ENCODE results near the gene PI3. TPM values are rescaled to one million over a fixed set of nuclear protein-coding genes. Genes with fewer than 3 reads are reported as not detected.

The PI3 gene
- total RNA-seq, 1 donor from 2014 or later: not detected

DNA sequence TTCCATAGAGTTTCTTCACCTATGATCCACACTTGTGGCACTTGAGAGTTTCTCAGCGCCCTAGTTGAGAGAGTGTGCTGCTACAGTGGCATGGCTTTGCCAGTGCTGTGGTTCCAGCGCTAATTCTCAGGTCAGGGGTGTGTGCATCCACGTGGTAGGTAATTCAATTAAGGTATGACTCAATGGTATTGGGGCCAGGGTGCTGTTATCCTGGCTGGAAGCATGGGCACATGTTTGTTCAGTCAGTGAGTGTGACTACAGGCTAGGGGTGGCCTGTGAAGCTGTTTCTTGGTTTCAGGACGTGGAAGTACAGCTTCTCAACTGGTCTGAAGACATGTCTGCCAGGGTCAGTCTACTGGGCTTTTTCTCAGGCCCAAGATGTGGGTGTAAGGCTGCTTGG, 43.4 kb downstream of the PI3 start:
- Mint-ChIP-seq H3K4me1 (ENCODE audit: unreplicated experiment) (no peaks in the 10 kb centered on the region), H3K4me3 (ENCODE audit: unreplicated experiment) (no peak overlapping the region), H3K27ac (ENCODE audit: unreplicated experiment) (no peak overlapping the region), H3K9me3 (ENCODE audit: unreplicated experiment) (no peaks in the 10 kb centered on the region), H3K36me3 (ENCODE audit: unreplicated experiment) (no peaks in the 10 kb centered on the region), H3K27me3 (ENCODE audit: unreplicated experiment) (peaks cover 21% of the 10 kb centered on the region)
- TF ChIP-seq, protein P1, sequence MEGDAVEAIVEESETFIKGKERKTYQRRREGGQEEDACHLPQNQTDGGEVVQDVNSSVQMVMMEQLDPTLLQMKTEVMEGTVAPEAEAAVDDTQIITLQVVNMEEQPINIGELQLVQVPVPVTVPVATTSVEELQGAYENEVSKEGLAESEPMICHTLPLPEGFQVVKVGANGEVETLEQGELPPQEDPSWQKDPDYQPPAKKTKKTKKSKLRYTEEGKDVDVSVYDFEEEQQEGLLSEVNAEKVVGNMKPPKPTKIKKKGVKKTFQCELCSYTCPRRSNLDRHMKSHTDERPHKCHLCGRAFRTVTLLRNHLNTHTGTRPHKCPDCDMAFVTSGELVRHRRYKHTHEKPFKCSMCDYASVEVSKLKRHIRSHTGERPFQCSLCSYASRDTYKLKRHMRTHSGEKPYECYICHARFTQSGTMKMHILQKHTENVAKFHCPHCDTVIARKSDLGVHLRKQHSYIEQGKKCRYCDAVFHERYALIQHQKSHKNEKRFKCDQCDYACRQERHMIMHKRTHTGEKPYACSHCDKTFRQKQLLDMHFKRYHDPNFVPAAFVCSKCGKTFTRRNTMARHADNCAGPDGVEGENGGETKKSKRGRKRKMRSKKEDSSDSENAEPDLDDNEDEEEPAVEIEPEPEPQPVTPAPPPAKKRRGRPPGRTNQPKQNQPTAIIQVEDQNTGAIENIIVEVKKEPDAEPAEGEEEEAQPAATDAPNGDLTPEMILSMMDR (IDR thresholded peaks at IDR 0.05): no peak
- no peak for DNase-seq (ENCODE audit: extremely low spot score, unreplicated experiment)

DNA sequence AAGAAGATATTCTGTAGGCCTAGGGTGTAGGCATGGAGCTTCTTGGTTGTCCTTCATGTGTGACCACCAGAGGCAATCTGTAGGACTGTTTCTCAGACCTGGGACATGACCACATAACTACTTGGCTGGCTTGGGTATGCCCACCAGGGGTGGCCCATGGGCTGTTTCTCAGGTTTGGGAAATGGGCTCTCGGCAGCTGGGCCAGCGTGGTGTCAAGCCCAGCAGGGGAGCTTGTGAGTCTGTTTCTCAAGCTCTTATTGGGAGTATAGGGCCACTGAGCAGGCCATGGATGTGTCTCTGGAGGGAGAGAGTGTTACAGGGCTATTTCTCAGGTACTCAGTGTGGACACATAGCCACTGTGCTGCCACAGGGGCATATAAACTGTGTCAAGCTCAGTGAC, 43.9 kb downstream of the PI3 start:
- no peak overlapping the region for H3K4me3 Mint-ChIP-seq (ENCODE audit: unreplicated experiment)
- no peaks in the 10 kb centered on the region for H3K9me3 Mint-ChIP-seq (ENCODE audit: unreplicated experiment)
- H3K36me3 Mint-ChIP-seq (ENCODE audit: unreplicated experiment): no peaks in the 10 kb centered on the region
- DNase-seq (ENCODE audit: extremely low spot score, unreplicated experiment): no peak
- TF ChIP-seq, protein P1 (IDR thresholded peaks at IDR 0.05): no peak
- H3K4me1 Mint-ChIP-seq (ENCODE audit: unreplicated experiment): no peaks in the 10 kb centered on the region
- H3K27me3 Mint-ChIP-seq (ENCODE audit: unreplicated experiment): peaks cover 16% of the 10 kb centered on the region
- no peak overlapping the region for H3K27ac Mint-ChIP-seq (ENCODE audit: unreplicated experiment)

DNA sequence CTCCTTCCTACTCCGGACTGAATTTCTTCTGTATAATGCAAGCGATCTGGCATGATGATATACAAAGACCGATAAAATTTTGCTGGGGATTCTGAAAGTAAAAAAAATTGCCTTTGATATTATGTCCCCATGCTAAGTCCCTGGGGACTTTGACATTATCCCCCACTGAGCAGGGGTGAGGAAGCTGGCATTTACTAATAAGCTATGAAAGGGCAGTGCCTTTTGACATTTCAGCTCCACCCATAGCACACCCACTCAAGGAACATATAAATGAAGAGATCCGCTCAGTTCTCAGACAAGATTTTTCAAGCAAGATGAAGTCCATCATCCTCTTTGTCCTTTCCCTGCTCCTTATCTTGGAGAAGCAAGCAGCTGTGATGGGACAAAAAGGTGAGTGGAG, 46.4 kb downstream of the PI3 start, which contains the start of gene SEMG2:
Gene SEMG2 (plus strand): TSS at position 298 of the 400 bp plus-strand sequence. CDS start 17 bp downstream, at position 315.
- Mint-ChIP-seq H3K27me3 (ENCODE audit: unreplicated experiment) (peaks cover 21% of the 10 kb centered on the region), H3K9me3 (ENCODE audit: unreplicated experiment) (no peaks in the 10 kb centered on the region), H3K4me1 (ENCODE audit: unreplicated experiment) (no peaks in the 10 kb centered on the region), H3K36me3 (ENCODE audit: unreplicated experiment) (no peaks in the 10 kb centered on the region), H3K4me3 (ENCODE audit: unreplicated experiment) (no peak within 1 kb of the TSS), H3K27ac (ENCODE audit: unreplicated experiment) (no peak within 1 kb of the TSS)
- TF ChIP-seq, protein P1 (IDR thresholded peaks at IDR 0.05): no peak
- no peak for DNase-seq (ENCODE audit: extremely low spot score, unreplicated experiment)

DNA sequence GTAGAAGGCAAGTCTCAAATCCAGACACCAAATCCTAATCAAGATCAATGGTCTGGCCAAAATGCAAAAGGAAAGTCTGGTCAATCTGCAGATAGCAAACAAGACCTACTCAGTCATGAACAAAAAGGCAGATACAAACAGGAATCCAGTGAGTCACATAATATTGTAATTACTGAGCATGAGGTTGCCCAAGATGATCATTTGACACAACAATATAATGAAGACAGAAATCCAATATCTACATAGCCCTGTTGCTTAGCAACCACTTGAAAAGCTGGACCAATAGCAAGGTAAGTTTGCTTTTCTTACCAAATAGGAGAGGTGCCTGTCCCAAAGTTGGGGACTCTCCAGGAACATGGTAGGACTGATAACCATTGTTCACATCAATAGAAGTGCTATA, 48.4 kb downstream of the PI3 start:
- H3K9me3 Mint-ChIP-seq (ENCODE audit: unreplicated experiment): no peaks in the 10 kb centered on the region
- TF ChIP-seq, protein P1 (IDR thresholded peaks at IDR 0.05): no peak
- no peak overlapping the region for H3K4me3 Mint-ChIP-seq (ENCODE audit: unreplicated experiment)
- H3K4me1 Mint-ChIP-seq (ENCODE audit: unreplicated experiment): no peaks in the 10 kb centered on the region
- H3K36me3 Mint-ChIP-seq (ENCODE audit: unreplicated experiment): no peaks in the 10 kb centered on the region
- no peak for DNase-seq (ENCODE audit: extremely low spot score, unreplicated experiment)
- H3K27me3 Mint-ChIP-seq (ENCODE audit: unreplicated experiment): peaks cover 37% of the 10 kb centered on the region
- H3K27ac Mint-ChIP-seq (ENCODE audit: unreplicated experiment): no peak overlapping the region

Other genes starting within 250 kb of the PI3 start
- 23.7 and 24.0 TPM in 2 replicates for gene TOMM34, start 214.5 kb upstream of the PI3 start, total RNA-seq
- 25.3 and 29.7 TPM in 2 replicates for gene STK4, start 208.4 kb upstream of the PI3 start, total RNA-seq
- 0.26 and 0.30 TPM in 2 replicates for gene KCNS1, start 73.8 kb upstream of the PI3 start, total RNA-seq
- not detected in 2 replicates for gene WFDC5, start 59.7 kb upstream of the PI3 start, total RNA-seq
- gene WFDC12, start 50.4 kb upstream of the PI3 start, total RNA-seq: not detected in 2 replicates
- not detected in 2 replicates for gene SEMG1, start 32.1 kb downstream of the PI3 start, total RNA-seq
- gene SEMG2, start 46.5 kb downstream of the PI3 start, total RNA-seq: not detected in 2 replicates
- gene SLPI, start 79.7 kb downstream of the PI3 start, total RNA-seq: not detected in 2 replicates
- gene RBPJL, start 131.9 kb downstream of the PI3 start, total RNA-seq: not detected in 2 replicates
- not detected in 2 replicates for gene MATN4, start 133.4 kb downstream of the PI3 start, total RNA-seq
- 31.5 and 32.3 TPM in 2 replicates for gene SDC4, start 173.5 kb downstream of the PI3 start, total RNA-seq
- gene SYS1, start 188.3 kb downstream of the PI3 start, total RNA-seq: 23.7 and 23.8 TPM in 2 replicates
- gene TP53TG5, start 203.4 kb downstream of the PI3 start, total RNA-seq: not detected in 2 replicates
- 37.4 and 37.7 TPM in 2 replicates for gene DBNDD2, start 233.4 kb downstream of the PI3 start, total RNA-seq
- 137 and 140 TPM in 2 replicates for gene PIGT, start 241.2 kb downstream of the PI3 start, total RNA-seq